Measurements from ENCODE around the gene SGSM2.

Gene SGSM2

GRCh38 chr17:2370211-2370589 lies 32.9 kb downstream of the SGSM2 start:
- Mint-ChIP-seq H3K9me3 (no peaks in the 10 kb centered on the region), H3K36me3 (ENCODE audit: low read depth) (peaks cover 4% of the 10 kb centered on the region)

GRCh38 chr17:2371183-2372130 lies 34.2 kb downstream of the SGSM2 start:
- Mint-ChIP-seq H3K36me3 (ENCODE audit: low read depth) (peaks cover 4% of the 10 kb centered on the region), H3K27ac (no peak overlapping the region)

More at GRCh38 chr17:2370211-2370589, 32.9 kb downstream of the SGSM2 start:
- H3K27ac Mint-ChIP-seq = no peak overlapping the region
- H3K27me3 Mint-ChIP-seq = no peaks in the 10 kb centered on the region
- H3K4me1 Mint-ChIP-seq (ENCODE audit: low read depth) = no peaks in the 10 kb centered on the region
- no peak overlapping the region for H3K4me3 Mint-ChIP-seq

GRCh38 chr17:2372180-2372579 lies 34.9 kb downstream of the SGSM2 start:
- H3K27me3 Mint-ChIP-seq = no peaks in the 10 kb centered on the region
- no peak overlapping the region for H3K4me3 Mint-ChIP-seq
- H3K4me1 Mint-ChIP-seq (ENCODE audit: low read depth) = no peaks in the 10 kb centered on the region
- H3K9me3 Mint-ChIP-seq = no peaks in the 10 kb centered on the region
- H3K27ac Mint-ChIP-seq = no peak overlapping the region
- H3K36me3 Mint-ChIP-seq (ENCODE audit: low read depth) = peaks cover 4% of the 10 kb centered on the region

More at GRCh38 chr17:2371183-2372130, 34.2 kb downstream of the SGSM2 start:
- no peaks in the 10 kb centered on the region for H3K4me1 Mint-ChIP-seq (ENCODE audit: low read depth)
- H3K9me3 Mint-ChIP-seq = no peaks in the 10 kb centered on the region
- H3K4me3 Mint-ChIP-seq = no peak overlapping the region
- H3K27me3 Mint-ChIP-seq = no peaks in the 10 kb centered on the region

GRCh38 chr17:2372681-2373080 lies 35.4 kb downstream of the SGSM2 start:
- Mint-ChIP-seq H3K27ac (no peak overlapping the region), H3K36me3 (ENCODE audit: low read depth) (peaks cover 4% of the 10 kb centered on the region), H3K4me1 (ENCODE audit: low read depth) (no peaks in the 10 kb centered on the region), H3K4me3 (no peak overlapping the region), H3K27me3 (no peaks in the 10 kb centered on the region), H3K9me3 (no peaks in the 10 kb centered on the region)

GRCh38 chr17:2373179-2373578 lies 35.9 kb downstream of the SGSM2 start:
- H3K9me3 Mint-ChIP-seq = no peaks in the 10 kb centered on the region
- peaks cover 4% of the 10 kb centered on the region for H3K36me3 Mint-ChIP-seq (ENCODE audit: low read depth)
- H3K4me3 Mint-ChIP-seq = no peak overlapping the region
- no peak overlapping the region for H3K27ac Mint-ChIP-seq
- H3K27me3 Mint-ChIP-seq = no peaks in the 10 kb centered on the region
- no peaks in the 10 kb centered on the region for H3K4me1 Mint-ChIP-seq (ENCODE audit: low read depth)

GRCh38 chr17:2374549-2375285 lies 37.4 kb downstream of the SGSM2 start:
- no peak overlapping the region for H3K27ac Mint-ChIP-seq
- no peaks in the 10 kb centered on the region for H3K9me3 Mint-ChIP-seq
- H3K4me1 Mint-ChIP-seq (ENCODE audit: low read depth) = no peaks in the 10 kb centered on the region
- H3K36me3 Mint-ChIP-seq (ENCODE audit: low read depth) = peaks cover 4% of the 10 kb centered on the region
- no peak overlapping the region for H3K4me3 Mint-ChIP-seq
- H3K27me3 Mint-ChIP-seq = no peaks in the 10 kb centered on the region

GRCh38 chr17:2375406-2375805 lies 38.1 kb downstream of the SGSM2 start:
- Mint-ChIP-seq H3K27ac (no peak overlapping the region), H3K9me3 (no peaks in the 10 kb centered on the region), H3K36me3 (ENCODE audit: low read depth) (peaks cover 4% of the 10 kb centered on the region), H3K4me3 (no peak overlapping the region), H3K27me3 (no peaks in the 10 kb centered on the region), H3K4me1 (ENCODE audit: low read depth) (no peaks in the 10 kb centered on the region)

- Mint-ChIP-seq H3K4me1 (ENCODE audit: low read depth) (no peaks in the 10 kb centered on the region), H3K27ac (no peak overlapping the region), H3K4me3 (no peak overlapping the region), H3K36me3 (ENCODE audit: low read depth) (peaks cover 4% of the 10 kb centered on the region), H3K9me3 (no peaks in the 10 kb centered on the region), H3K27me3 (no peaks in the 10 kb centered on the region)
These were observed 38.8 kb downstream of the SGSM2 start for GRCh38 chr17:2376107-2376506.

- H3K9me3 Mint-ChIP-seq = no peaks in the 10 kb centered on the region
These were observed 40.4 kb downstream of the SGSM2 start for GRCh38 chr17:2377659-2378058.

GRCh38 chr17:2378905-2379304 lies 41.6 kb downstream of the SGSM2 start:
- Mint-ChIP-seq H3K27ac (no peak overlapping the region), H3K9me3 (no peaks in the 10 kb centered on the region), H3K27me3 (no peaks in the 10 kb centered on the region), H3K4me3 (no peak overlapping the region), H3K4me1 (ENCODE audit: low read depth) (peaks cover 3% of the 10 kb centered on the region), H3K36me3 (ENCODE audit: low read depth) (no peaks in the 10 kb centered on the region)

More at GRCh38 chr17:2377659-2378058, 40.4 kb downstream of the SGSM2 start:
- Mint-ChIP-seq H3K4me1 (ENCODE audit: low read depth) (no peaks in the 10 kb centered on the region), H3K27me3 (no peaks in the 10 kb centered on the region), H3K36me3 (ENCODE audit: low read depth) (no peaks in the 10 kb centered on the region), H3K4me3 (no peak overlapping the region), H3K27ac (no peak overlapping the region)

- Mint-ChIP-seq H3K27me3 (no peaks in the 10 kb centered on the region), H3K9me3 (no peaks in the 10 kb centered on the region), H3K4me3 (no peak overlapping the region), H3K36me3 (ENCODE audit: low read depth) (no peaks in the 10 kb centered on the region), H3K4me1 (ENCODE audit: low read depth) (peaks cover 3% of the 10 kb centered on the region), H3K27ac (no peak overlapping the region)
These were observed 42.4 kb downstream of the SGSM2 start for GRCh38 chr17:2379489-2380225.

- Mint-ChIP-seq H3K27me3 (no peaks in the 10 kb centered on the region), H3K4me1 (ENCODE audit: low read depth) (peaks cover 3% of the 10 kb centered on the region), H3K27ac (no peak overlapping the region), H3K36me3 (ENCODE audit: low read depth) (no peaks in the 10 kb centered on the region), H3K9me3 (no peaks in the 10 kb centered on the region), H3K4me3 (no peak overlapping the region)
These were observed 43.1 kb downstream of the SGSM2 start for GRCh38 chr17:2380226-2380922.

GRCh38 chr17:2380950-2381649 lies 43.8 kb downstream of the SGSM2 start:
- Mint-ChIP-seq H3K9me3 (no peaks in the 10 kb centered on the region), H3K27ac (peak overlapping the region; percentile 52), H3K27me3 (no peaks in the 10 kb centered on the region)

More at GRCh38 chr17:2380950-2381649, 43.8 kb downstream of the SGSM2 start:
- Mint-ChIP-seq H3K36me3 (ENCODE audit: low read depth) (no peaks in the 10 kb centered on the region), H3K4me3 (no peak overlapping the region), H3K4me1 (ENCODE audit: low read depth) (peaks cover 3% of the 10 kb centered on the region)

All from stimulated activated naive CD8-positive, alpha-beta T cell treated with anti-CD3 and anti-CD28 coated beads, Interleukin-15, Interleukin-2, amounts not matched to agents 100 ng/mL and 50 ng/mL, for 24 hours (primary cell).